GM19025 (cell line): ENCODE data around the gene INSYN2B.
A peak's percentile ranks its signal among the peaks of the same experiment; 100 is the strongest.

Experiments used
- ATAC-seq: cut with Tn5 transposase; IDR thresholded peaks from one replicate; pipeline ENCODE4 v1.9.1; 2021; ENCODE audit warnings: mild to moderate bottlenecking, low read depth, moderate library complexity; ENCODE audit not compliant: unreplicated experiment

The INSYN2B gene

GRCh38 chr5:169901896-169902295, 78.4 kb downstream of the INSYN2B start:
- peak; percentile 48 for ATAC-seq

DNA sequence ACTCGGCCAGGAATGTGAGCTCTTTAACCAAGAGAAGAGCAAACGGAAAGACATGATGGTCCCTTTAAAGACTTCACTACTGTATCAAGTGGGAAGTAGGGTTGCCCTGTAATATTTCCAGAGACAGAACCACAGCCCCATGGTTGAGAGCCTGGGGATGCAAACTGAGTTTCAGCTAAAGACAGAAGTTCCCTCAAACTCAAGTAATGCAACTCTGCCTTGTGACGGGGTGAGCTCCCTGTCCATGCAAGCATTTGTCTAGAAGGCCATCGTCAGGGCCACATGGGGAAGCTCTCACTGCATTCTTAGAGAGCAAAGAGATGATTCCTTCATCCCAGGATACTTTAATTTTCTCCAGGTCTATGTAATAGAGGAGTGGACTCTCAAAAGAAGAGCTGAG, 82.8 kb downstream of the INSYN2B start:
- no peak for ATAC-seq

GRCh38 chr5:169895926-169896325, 84.4 kb downstream of the INSYN2B start:
- ATAC-seq, result no peak

GRCh38 chr5:169893571-169893970, 86.7 kb downstream of the INSYN2B start:
- ATAC-seq, result no peak

- no peak for ATAC-seq
Measured at GRCh38 chr5:169893010-169893409, 87.3 kb downstream of the INSYN2B start.

DNA sequence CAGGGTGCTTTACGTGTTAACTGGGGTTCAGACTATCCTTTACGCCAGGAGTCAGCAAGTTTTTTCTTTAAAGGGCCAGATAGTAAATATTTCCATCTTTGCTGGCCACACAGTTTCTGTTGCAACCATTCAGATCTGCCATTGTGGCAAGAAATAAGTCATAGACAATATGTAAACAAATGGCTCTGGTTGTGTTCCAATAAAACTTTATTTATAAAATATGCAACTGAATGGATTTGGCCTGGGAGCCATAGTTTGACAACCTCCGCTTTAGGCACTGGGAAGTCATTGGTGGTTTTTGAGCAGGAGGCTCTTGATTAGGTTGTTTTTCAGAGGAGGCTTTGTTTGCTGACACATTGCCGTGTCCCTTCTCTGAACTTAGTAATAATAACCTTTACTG, 90.7 kb downstream of the INSYN2B start:
- no peak for ATAC-seq

- no peak for ATAC-seq
Measured at GRCh38 chr5:169886677-169887076, 93.6 kb downstream of the INSYN2B start.

DNA sequence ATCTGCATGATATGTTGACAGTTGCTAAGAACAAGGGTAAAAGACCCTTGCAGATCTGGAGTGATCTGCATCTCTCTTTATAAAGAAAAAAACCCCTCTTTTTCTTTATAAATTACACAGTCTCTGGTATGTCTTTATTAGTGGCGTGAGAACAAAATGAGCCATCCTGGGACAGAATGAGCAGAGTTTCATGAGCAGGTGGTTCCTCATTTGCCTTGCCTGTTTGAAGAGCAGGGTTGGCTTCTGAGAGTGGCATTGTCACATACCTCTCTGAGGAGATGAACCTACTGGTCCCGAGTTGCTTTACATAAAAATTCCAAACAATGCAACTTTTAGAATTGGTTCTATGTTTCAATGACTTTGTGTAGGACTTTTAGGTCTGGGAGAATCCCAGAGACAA, 94.3 kb downstream of the INSYN2B start:
- ATAC-seq, result no peak

DNA sequence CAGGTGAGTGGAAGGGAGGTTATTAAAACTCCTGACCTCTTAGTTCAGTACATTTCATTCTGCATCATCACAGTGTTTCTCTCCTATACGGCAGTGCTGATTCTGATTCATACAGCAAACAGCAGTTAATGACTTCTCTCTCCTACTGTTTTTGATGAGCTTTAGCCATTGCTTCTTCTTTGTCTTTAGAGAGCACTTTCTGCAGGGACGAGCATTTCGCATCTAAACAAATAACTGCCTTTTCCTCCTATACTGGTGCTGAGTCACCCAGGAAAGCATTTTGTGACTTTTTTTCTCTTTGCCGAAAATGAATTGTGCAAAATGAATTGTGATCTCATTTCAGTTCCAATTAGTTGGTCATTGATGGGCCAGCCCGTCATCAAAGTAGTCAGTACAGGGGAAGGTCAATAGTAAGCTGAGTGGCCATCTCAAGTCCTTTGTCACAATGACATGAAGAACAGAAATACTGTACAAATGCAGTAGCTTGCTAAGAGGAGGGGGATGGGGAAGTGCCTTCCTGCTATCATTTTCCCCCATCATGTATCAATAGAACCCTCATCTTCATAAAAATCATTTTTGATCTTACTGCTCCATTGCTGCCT, 98.5 kb downstream of the INSYN2B start:
- no peak for ATAC-seq

- no peak for ATAC-seq
Measured at GRCh38 chr5:169880785-169881184, 99.5 kb downstream of the INSYN2B start.

DNA sequence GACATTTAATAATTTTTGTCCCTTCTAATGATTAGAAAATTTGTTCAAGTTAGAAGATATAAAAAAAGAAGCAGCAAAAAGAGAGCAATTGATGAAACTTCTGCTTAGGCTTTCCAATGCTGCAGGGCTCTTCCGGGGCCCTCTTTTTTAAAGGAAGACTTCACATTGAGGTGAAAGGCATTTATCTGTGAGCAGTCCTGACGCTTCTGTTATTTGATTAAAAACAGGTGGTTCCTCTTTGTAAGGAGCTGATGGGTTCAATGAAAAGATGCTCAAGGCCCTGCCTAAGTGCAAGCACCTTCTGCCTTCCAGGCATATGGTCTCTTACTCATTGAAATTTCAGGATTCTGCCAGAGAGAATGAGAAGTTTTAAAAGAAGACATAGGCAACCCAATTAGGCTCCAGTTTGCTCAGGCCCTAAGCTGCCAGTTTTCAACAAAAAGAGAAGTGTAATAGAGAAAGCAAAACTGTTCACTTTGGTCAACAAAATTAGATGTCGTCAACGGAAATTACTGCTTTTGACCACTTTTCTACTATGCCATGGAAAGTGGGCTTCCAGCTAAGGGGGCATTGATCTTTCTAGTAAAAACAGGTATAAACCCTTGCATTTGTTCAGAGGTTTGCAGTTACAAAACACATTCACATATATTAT, 100.2 kb downstream of the INSYN2B start:
- ATAC-seq, result no peak

DNA sequence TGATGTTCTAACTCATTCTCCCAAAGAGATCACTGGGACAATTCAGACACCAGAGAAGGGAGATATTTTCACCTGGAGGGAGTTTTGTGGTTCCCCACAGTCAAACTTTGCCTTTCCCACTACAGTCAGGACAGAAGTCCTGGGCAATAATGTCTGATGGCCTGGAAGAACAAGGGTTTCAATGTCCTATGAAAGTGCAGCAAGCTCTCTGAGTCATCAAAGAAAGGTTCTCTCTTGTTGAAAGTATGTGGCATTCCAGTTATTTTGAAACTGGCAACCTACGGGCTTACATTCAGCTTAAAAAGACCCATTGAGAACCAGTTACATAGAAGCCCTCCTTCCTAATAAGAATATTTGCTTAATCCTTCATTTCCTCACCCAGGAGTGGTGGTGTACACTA, 103.9 kb downstream of the INSYN2B start:
- no peak for ATAC-seq

DNA sequence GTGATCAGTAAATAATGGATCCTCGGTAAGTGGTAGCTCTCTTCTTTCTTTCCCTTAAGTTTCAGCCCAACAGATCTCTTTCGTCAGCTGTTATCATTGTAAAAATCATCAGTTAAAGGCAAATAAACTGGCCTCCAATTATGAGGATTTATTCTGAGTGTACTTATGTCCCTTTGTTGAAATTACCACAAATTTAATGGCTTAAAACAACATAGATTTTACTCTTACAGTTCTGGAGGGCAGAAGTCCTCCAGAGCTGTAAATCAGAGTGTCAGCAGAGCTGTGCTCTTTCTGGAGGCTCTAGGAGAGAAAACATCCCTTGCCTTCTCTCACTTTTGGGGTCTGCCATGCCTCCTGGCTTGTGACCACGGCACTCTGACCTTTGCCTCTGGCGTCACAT, 104.6 kb downstream of the INSYN2B start:
- ATAC-seq, result no peak

- ATAC-seq, result no peak
Measured at GRCh38 chr5:169875091-169875728, 105.1 kb downstream of the INSYN2B start.

- ATAC-seq, result no peak
Measured at GRCh38 chr5:169874621-169875020, 105.7 kb downstream of the INSYN2B start.

GRCh38 chr5:169873642-169874041, 106.7 kb downstream of the INSYN2B start:
- no peak for ATAC-seq

DNA sequence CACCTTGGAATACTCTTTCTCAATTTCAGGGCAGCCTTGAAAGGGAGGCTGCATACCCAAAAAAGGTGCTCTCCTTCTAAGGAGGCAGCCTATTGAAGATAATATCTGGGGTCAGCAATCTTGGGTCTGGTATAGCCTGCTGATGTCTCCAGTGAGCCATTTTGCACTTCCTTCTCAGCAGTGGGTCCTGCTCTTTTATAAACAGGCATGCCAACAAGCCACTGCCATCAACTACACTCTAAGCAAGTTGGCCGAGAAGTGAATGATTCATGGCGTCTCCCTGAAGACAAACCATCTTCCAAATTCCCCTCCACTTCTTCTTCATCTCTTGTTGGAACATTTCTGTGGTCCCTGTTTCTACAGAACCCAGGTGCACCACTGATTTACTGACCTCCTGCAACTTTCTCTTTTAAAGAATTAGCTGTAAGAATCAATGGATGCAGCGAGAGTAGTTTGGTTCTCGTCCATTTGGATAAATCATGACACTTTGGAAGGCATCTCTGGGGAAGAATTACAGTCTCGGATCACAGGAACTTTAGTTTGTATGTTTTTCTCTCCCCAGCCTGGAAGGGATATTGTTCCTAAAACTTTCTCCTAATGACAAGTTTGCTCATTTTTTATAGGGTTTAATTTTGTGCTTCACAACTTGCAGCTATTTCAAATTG, 108.3 kb downstream of the INSYN2B start:
- ATAC-seq, result no peak

DNA sequence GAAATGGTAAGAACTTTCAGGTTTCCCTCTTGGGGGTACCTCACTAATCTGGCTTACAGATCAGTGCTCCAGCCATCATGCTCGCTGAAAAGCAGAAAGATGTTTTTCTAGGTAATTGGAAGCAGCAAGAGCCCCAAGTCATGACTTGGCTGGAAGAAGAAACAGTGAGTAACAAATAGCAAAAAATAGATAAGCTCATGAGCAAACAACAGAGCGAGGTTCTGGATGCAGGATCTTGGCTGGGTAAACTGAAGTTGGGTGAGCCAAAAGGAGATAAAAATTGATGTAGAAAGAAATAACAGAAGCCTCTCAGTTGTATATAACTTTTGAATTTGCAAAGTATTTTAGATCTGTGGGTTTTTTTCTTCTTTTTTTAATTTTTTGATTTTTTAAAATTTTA, 110.1 kb downstream of the INSYN2B start:
- no peak for ATAC-seq

DNA sequence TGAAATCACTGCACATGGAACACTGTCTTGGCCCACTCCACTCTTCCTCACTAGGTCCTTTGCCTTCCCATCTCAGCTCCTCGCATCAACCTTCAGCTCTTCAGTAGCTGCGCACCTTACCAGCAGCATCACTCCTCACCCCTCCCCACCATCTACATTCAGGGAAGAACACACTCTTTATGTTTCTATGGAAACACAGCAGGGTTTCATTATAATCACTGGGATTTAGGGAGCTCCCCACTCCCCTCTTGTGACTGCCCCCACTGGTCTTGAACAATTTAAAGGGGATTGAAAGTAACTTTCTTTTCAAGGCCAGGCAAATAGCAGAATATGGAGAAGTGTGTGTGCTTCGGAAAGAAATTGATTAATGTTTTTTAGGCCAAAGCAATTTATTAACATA, 111.2 kb downstream of the INSYN2B start:
- no peak for ATAC-seq

DNA sequence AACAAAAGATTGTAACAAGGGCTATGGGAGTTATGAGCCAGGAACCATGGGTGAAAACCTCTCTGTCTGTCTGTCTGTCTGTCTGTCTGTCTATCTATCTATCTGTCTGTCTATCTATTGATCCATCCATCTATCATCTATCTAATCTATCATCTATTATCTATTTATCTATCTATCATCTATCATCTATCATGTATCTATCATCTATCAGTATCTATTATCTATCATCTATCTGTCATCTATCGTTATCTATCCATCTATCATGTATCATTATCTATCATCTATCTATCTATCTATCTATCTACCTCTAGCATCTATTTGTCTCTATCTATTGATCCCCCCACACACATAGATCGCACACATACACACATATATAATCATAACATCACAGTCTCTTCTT, 112.9 kb downstream of the INSYN2B start:
- no peak for ATAC-seq

DNA sequence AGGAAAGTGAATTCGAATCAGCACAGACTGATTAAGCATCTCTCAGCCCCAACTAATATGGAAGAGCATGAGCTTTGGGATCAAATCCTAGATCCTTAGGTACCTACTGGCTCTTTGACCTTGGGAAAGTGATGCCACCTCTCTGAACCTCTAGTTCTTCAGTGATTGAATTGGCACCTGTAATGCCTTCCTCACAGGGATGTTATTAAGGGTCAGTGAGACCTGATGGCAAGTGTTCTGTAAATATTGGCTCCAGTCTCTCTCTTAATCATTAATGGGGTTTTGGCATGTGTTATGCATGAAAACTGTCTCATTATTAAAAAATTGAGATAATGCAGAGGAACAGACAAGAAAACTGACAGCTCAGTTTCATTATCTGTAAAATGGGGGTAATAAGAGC, 115.8 kb downstream of the INSYN2B start:
- ATAC-seq, result no peak

DNA sequence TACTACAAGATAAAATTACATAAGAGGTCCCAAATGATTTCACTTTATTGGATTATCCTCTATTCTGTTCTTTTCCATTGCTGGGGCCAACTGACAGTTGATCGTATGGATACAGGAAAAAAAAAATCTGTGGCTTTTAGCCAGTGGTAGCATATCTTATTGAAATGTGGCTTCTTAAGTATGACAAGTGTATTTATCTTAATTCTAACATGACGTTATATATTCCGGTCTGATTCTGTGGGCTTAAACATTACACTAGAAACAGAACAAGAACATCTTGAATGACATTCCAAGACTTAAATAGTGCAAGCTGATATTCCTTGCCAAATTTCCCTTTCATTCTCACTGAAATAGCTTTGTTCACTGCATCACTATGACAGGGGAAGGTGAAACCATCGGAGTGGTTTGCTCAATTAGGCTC, 117.9 kb downstream of the INSYN2B start:
- no peak for ATAC-seq
